ENCODE measurements around the gene WRNIP1. TPM values are rescaled to one million over a fixed set of nuclear protein-coding genes. Genes with fewer than 3 reads are reported as not detected.

WRNIP1 gene
- total and polyA plus RNA-seq, 10 of the 15 experiments (the other 5 are each of a cell fraction or from before 2014, with no cell fraction given), result 9.3 to 30.5 (median 24.3) TPM

- H3K9ac ChIP-seq (ENCODE audit: control insufficient read depth, insufficient read depth, low read length), result no peak overlapping the region
- H4K20me1 ChIP-seq (ENCODE audit: control insufficient read depth, insufficient read depth), result no peaks in the 10 kb centered on the region
- ChIA-PET CTCF (interaction anchor here (1.1 to 1.5 kb wide), 2 partner anchors 32 to 62 kb away, joined by 3 read pairs; no protein-coding TSS in a partner anchor), SMC1A (ENCODE audit: uncharacterized antibody, unreplicated experiment) (interaction anchor here (1.5 kb wide), 1 partner anchor 10 kb away, joined by 5 read pairs; no protein-coding TSS in a partner anchor), POLR2A (no interaction called here), RAD21 (ENCODE audit: unreplicated experiment) (no interaction called here)
- TF ChIP-seq NBN (IDR thresholded peaks at IDR 0.05), result no peak
- TF ChIP-seq PAX5 (IDR thresholded peaks at IDR 0.05; ENCODE audit: borderline replicate concordance, low read depth, low read length), result no peak
- TF ChIP-seq SIN3A (IDR thresholded peaks at IDR 0.05; ENCODE audit: low read depth, low read length), result no peak
- H3K4me2 ChIP-seq (ENCODE audit: control insufficient read depth, insufficient read depth), result no peak overlapping the region
- peaks cover 1 to 8% of the 10 kb centered on the region in 2 experiments; a peak in 1 of 4 replicates for H3K27me3 ChIP-seq (replicated peaks in 1 of 2; ENCODE audit: control insufficient read depth in 2 of 2, insufficient read depth in 2 of 2, low read length in 1 of 2)
- H3K4me3 ChIP-seq, result no peak overlapping the region
- H3K27ac ChIP-seq (ENCODE audit: control insufficient read depth, insufficient read depth), result no peak overlapping the region
- no peaks in the 10 kb centered on the region for H3K4me1 ChIP-seq (ENCODE audit: control insufficient read depth, insufficient read depth, low read length)
- intact Hi-C loops (cut with micrococcal nuclease; ENCODE audit: unreplicated experiment) (no loop called here), in situ Hi-C loops (cut with MboI) (no loop called here)
- H3K36me3 ChIP-seq (ENCODE audit: control insufficient read depth in 2 of 2, insufficient read depth in 2 of 2, low read length in 1 of 2), result no peaks in the 10 kb centered on the region
- no peaks in the 10 kb centered on the region for H3K79me2 ChIP-seq (ENCODE audit: control insufficient read depth, insufficient read depth, low read length)
- ATAC-seq (no peak), DNase-seq (ENCODE audit: low read depth, low spot score) (no peak), FAIRE-seq (no peak)
- no peaks in the 10 kb centered on the region for H3K9me3 ChIP-seq (replicated peaks; ENCODE audit: control insufficient read depth, insufficient read depth, low read length)
- WGBS (ENCODE audit: insufficient coverage, insufficient replicate concordance, low lambda C conversion rate, missing lambda C conversion rate), result 72% methylated on average over 7 of the region's 7 CpGs
- no peak overlapping the region for H2AFZ ChIP-seq (ENCODE audit: control insufficient read depth, low read depth, low read length)
- BruUV-seq (replicated peaks), result no TSS peak
These were observed 58.1 kb downstream of the WRNIP1 start for GRCh38 chr6:2823104-2823850.

- Histone ChIP-seq H3K4me2 (ENCODE audit: control insufficient read depth, insufficient read depth) (no peak overlapping the region), H3K79me2 (ENCODE audit: control insufficient read depth, insufficient read depth, low read length) (no peaks in the 10 kb centered on the region), H3K9ac (ENCODE audit: control insufficient read depth, insufficient read depth, low read length) (no peak overlapping the region), H3K36me3 (ENCODE audit: control insufficient read depth in 2 of 2, insufficient read depth in 2 of 2, low read length in 1 of 2) (no peaks in the 10 kb centered on the region), H2AFZ (ENCODE audit: control insufficient read depth, low read depth, low read length) (no peak overlapping the region), H3K4me1 (ENCODE audit: control insufficient read depth, insufficient read depth, low read length) (no peaks in the 10 kb centered on the region), H3K27me3 (replicated peaks in 1 of 2; ENCODE audit: control insufficient read depth in 2 of 2, insufficient read depth in 2 of 2, low read length in 1 of 2) (peaks cover 1 to 2% of the 10 kb centered on the region in 2 experiments; a peak in 2 of 4 replicates), H3K9me3 (replicated peaks; ENCODE audit: control insufficient read depth, insufficient read depth, low read length) (no peaks in the 10 kb centered on the region), H3K27ac (ENCODE audit: control insufficient read depth, insufficient read depth) (no peak overlapping the region), H4K20me1 (ENCODE audit: control insufficient read depth, insufficient read depth) (no peaks in the 10 kb centered on the region), H3K4me3 (no peak overlapping the region)
- no peak for FAIRE-seq
- no peak for ATAC-seq
- CTCF ChIA-PET, result interaction anchor here (1.1 to 1.5 kb wide), 3 partner anchors 20 to 127 kb away, joined by 3 to 4 read pairs (median 3); no protein-coding TSS in a partner anchor
- RAD21 ChIA-PET (ENCODE audit: unreplicated experiment), result no interaction called here
- no TSS peak for BruUV-seq (replicated peaks)
- in situ Hi-C loops (cut with MboI) (no loop called here), intact Hi-C loops (cut with micrococcal nuclease; ENCODE audit: unreplicated experiment) (no loop called here)
- SMC1A ChIA-PET (ENCODE audit: uncharacterized antibody, unreplicated experiment), result interaction anchor here (0.7 kb wide), 1 partner anchor 35 kb away, joined by 3 read pairs; no protein-coding TSS in a partner anchor
- POLR2A ChIA-PET, result no interaction called here
- 41% methylated on average over 2 of the region's 2 CpGs for WGBS (ENCODE audit: insufficient coverage, insufficient replicate concordance, low lambda C conversion rate, missing lambda C conversion rate)
- no peak for DNase-seq (ENCODE audit: low read depth, low spot score)
- TF ChIP-seq GABPA (IDR thresholded peaks at IDR 0.05; ENCODE audit: low read depth) (no peak), CBFB (IDR thresholded peaks at IDR 0.05; ENCODE audit: low read depth) (no peak), EZH2 (IDR thresholded peaks at IDR 0.05; ENCODE audit: borderline replicate concordance, control insufficient read depth, low read depth, low read length) (no peak), ZNF207 (IDR thresholded peaks at IDR 0.05; ENCODE audit: borderline replicate concordance) (no peak), CREB1 (IDR thresholded peaks at IDR 0.05; ENCODE audit: low read depth) (no peak), SPI1 (IDR thresholded peaks at IDR 0.05; ENCODE audit: borderline replicate concordance, insufficient read depth, low read depth, low read length) (no peak), CEBPB (IDR thresholded peaks at IDR 0.05; ENCODE audit: borderline replicate concordance in 1 of 2, low read depth in 2 of 2, low read length in 2 of 2) (no peak), NFXL1 (IDR thresholded peaks at IDR 0.05; ENCODE audit: borderline replicate concordance) (no peak), SUZ12 (IDR thresholded peaks at IDR 0.05; ENCODE audit: unreplicated experiment) (no peak), MAX (IDR thresholded peaks at IDR 0.05; ENCODE audit: low read depth, low read length) (no peak), MTA2 (IDR thresholded peaks at IDR 0.05; ENCODE audit: low read depth) (no peak), ETV6 (conservative IDR thresholded peaks at IDR 0.05 in 1 of 2, IDR thresholded peaks at IDR 0.05 in 1 of 2; ENCODE audit: borderline replicate concordance in 1 of 2, low read depth in 1 of 2) (no peak), MXI1 (IDR thresholded peaks at IDR 0.05; ENCODE audit: low read depth, low read length) (no peak), E2F4 (IDR thresholded peaks at IDR 0.05; ENCODE audit: low read depth, low read length) (no peak)
These were observed 60.9 kb downstream of the WRNIP1 start for GRCh38 chr6:2826131-2826530.

Measured in GM12878 (cell line).